Measurements from ENCODE around the gene ANGPTL7.

The ANGPTL7 gene

DNA sequence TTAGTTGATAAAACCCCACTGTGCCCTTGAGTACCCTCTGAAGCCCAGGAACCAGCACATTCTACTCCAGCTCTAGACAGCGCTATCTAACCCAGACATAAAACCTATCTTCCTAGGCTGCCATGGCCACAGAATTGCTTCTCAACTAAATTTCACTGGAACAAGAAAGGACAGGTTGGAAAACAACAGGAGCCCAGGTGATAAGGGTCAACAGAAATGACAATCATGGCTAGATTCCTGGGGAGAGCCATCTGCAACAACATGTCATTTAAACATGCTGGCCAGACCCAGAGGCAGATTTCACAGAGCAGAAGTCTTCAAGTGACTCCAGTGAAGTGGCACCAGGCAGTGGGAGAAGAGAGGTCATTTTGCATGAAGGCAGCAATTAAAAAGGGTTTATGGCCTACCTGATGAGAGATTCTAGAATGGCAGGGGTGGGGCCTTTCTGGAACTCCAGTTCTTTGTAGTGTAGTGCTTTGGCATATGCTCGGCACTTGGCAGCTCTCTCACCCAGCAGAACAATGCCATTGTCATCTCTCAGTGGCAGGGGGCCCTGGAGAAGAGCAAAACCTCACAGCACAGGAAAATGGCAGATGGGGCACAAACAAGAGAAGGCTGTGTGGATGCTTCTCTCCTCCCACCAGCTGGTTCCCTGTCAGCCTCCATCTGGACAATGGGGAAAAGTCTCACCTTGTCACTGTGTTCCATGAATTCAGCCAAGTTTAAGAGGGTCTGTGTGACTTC is 9.9 kb downstream of the ANGPTL7 start:
- TF ChIP-seq, protein P1, sequence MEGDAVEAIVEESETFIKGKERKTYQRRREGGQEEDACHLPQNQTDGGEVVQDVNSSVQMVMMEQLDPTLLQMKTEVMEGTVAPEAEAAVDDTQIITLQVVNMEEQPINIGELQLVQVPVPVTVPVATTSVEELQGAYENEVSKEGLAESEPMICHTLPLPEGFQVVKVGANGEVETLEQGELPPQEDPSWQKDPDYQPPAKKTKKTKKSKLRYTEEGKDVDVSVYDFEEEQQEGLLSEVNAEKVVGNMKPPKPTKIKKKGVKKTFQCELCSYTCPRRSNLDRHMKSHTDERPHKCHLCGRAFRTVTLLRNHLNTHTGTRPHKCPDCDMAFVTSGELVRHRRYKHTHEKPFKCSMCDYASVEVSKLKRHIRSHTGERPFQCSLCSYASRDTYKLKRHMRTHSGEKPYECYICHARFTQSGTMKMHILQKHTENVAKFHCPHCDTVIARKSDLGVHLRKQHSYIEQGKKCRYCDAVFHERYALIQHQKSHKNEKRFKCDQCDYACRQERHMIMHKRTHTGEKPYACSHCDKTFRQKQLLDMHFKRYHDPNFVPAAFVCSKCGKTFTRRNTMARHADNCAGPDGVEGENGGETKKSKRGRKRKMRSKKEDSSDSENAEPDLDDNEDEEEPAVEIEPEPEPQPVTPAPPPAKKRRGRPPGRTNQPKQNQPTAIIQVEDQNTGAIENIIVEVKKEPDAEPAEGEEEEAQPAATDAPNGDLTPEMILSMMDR (IDR thresholded peaks at IDR 0.05), result no peak
- peaks cover 65% of the 10 kb centered on the region for H3K36me3 Mint-ChIP-seq (ENCODE audit: low read depth)
- H3K27me3 Mint-ChIP-seq (ENCODE audit: low read depth, poor library complexity), result no peaks in the 10 kb centered on the region
- H3K4me3 Mint-ChIP-seq, result no peak overlapping the region
- H3K9me3 Mint-ChIP-seq, result no peaks in the 10 kb centered on the region
- H3K4me1 Mint-ChIP-seq, result no peaks in the 10 kb centered on the region
- H3K27ac Mint-ChIP-seq, result no peak overlapping the region
- DNase-seq, result no peak

DNA sequence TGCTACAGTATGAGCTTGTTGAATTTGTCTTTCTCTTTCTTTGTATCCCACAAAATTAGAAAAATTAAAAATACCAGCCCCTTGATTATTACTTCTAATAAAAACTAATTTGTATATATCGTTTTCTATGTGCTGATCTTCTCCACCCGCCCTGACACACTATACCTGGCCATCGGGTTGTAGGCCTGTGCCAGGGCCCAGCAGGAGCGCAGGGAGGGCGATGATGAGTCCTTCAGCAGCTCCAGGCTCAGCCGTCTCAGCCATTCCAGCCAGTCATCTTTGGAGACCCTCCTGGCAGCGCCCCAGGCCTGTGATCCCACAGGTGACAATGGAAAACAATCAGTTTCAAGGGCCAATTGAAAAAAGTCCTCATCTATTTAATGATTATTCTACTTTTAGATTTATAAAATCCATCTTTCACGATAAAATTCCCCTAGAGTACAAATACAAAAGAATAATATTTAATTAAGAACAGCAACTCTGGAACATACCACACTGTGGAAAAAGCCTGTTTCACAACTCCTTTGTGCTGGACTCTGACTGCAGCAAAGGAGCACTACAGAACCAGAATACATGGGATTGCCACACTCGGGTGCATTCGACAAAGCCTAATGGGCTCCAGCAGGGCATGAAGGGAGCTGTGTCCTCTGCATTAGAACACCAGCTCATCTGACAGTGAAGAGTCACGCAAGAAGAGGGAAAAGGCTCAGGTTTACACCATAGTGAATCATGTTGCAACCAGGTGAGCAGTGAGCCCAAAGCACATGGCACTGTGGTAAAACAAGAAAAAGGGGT is 15.4 kb downstream of the ANGPTL7 start:
- DNase-seq, result no peak
- Mint-ChIP-seq H3K36me3 (ENCODE audit: low read depth) (peaks cover 50% of the 10 kb centered on the region), H3K27ac (peak overlapping the region; percentile 62), H3K9me3 (no peaks in the 10 kb centered on the region), H3K4me3 (no peak overlapping the region), H3K4me1 (peaks cover 6% of the 10 kb centered on the region), H3K27me3 (ENCODE audit: low read depth, poor library complexity) (no peaks in the 10 kb centered on the region)
- TF ChIP-seq, protein P1 (IDR thresholded peaks at IDR 0.05), result no peak

DNA sequence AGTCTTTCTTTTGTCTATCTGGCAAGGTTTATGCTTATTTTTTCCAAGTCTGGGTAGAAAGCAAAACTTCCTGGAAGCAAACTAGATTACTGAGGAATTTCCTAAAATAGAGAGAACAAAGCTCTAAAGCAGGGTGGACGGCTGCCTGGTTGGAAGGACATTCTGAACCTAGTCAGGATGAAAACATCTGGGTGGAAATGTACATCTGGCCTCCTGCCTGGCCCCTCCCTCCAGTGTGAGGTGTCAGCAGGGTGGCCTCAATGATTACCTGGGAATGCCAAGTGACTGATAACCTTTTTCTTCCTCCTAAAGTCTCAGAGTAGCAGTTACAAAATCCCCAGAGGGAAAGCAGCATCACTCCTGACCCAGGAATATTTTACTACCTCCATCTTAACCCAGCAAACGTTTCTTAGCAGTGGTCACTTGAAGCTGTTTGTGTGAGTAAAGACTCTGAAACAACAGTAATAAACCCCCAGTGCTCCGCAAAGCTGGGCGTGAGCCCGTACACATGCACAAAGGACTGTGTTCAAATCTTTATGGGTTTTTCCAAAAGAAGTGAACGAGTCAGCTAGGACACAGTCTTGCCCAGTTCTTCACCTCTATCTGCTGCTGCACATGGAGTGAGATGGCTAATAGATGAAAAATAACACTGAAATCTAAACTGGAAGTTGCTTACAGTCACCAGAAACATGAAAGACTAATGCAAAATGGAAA is 18.9 kb downstream of the ANGPTL7 start:
- H3K27ac Mint-ChIP-seq, result no peak overlapping the region
- no peaks in the 10 kb centered on the region for H3K27me3 Mint-ChIP-seq (ENCODE audit: low read depth, poor library complexity)
- peaks cover 6% of the 10 kb centered on the region for H3K4me1 Mint-ChIP-seq
- peaks cover 64% of the 10 kb centered on the region for H3K36me3 Mint-ChIP-seq (ENCODE audit: low read depth)
- H3K9me3 Mint-ChIP-seq, result no peaks in the 10 kb centered on the region
- no peak for DNase-seq
- H3K4me3 Mint-ChIP-seq, result no peak overlapping the region
- TF ChIP-seq, protein P1 (IDR thresholded peaks at IDR 0.05), result no peak

DNA sequence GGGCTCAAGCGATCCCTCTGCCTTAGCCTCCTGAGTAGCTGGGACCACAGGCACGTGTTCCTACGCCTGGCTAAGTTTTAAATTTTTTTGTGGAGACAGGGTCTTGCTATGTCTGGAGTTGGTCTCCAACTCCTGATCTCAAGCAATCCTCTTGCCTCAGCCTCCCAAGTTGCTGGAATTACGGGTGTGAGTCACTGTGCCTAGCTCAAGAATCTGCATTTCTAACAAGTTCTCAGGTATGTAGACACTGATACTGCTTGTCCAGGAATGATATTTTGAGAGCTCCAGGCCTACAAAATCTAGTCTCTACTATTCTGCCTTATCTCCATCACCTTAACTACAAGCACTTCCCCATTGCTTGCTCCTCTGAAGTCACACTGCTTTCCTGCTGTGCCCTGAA is 22.3 kb downstream of the ANGPTL7 start:
- Mint-ChIP-seq H3K36me3 (ENCODE audit: low read depth) (peaks cover 66% of the 10 kb centered on the region), H3K27me3 (ENCODE audit: low read depth, poor library complexity) (no peaks in the 10 kb centered on the region), H3K9me3 (no peaks in the 10 kb centered on the region), H3K4me3 (no peak overlapping the region), H3K27ac (no peak overlapping the region), H3K4me1 (no peaks in the 10 kb centered on the region)
- DNase-seq, result no peak
- TF ChIP-seq, protein P1 (IDR thresholded peaks at IDR 0.05), result no peak

DNA sequence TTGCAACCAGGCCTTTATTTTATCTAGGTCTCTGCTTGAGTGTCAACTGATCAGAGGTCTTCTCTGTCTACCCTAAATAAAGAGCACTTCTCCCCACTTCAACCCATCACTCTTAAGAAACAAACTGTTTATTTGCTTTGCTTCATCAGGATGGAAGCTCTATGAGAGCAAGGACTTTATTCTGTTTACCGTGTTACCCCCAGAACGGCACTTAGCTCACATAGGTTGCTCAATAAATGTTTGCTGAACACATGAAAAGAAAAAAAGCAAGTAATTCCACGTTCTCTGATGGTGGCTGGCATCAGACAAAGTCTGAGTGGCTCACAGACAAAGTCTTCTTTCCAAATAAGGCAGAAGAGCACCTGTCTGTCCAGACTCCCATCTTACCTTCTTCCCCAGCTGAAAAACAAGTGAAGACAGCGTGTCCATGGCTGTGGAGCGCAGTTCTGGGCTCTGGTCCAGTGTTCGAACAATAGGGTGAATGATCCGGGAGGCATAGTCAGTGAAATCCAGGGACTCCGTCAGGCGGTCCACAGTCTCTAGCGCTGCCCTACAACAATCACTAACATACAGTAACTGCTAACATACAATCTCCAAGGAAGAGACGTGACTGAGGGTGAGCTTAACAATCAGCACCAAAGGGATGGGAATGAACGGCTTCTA is 22.9 kb downstream of the ANGPTL7 start:
- Mint-ChIP-seq H3K9me3 (no peaks in the 10 kb centered on the region), H3K36me3 (ENCODE audit: low read depth) (peaks cover 61% of the 10 kb centered on the region), H3K27ac (no peak overlapping the region), H3K27me3 (ENCODE audit: low read depth, poor library complexity) (no peaks in the 10 kb centered on the region), H3K4me1 (no peaks in the 10 kb centered on the region), H3K4me3 (no peak overlapping the region)
- DNase-seq, result no peak
- TF ChIP-seq, protein P1 (IDR thresholded peaks at IDR 0.05), result no peak

Data from nephron progenitor cell (in vitro differentiated cells).